ENCODE measurements around the gene LMO1. TPM values are rescaled to one million over a fixed set of nuclear protein-coding genes. Genes with fewer than 3 reads are reported as not detected.

The LMO1 gene
- total RNA-seq, 1 donor from 2014 or later, result 2.7 TPM

GRCh38 chr11:8291421-8292350 is 28.0 kb upstream of the LMO1 start:
- H3K9me3 Mint-ChIP-seq, result no peaks in the 10 kb centered on the region
- H3K4me1 Mint-ChIP-seq (ENCODE audit: unreplicated experiment), result peaks cover 15% of the 10 kb centered on the region

GRCh38 chr11:8290081-8290810 is 26.6 kb upstream of the LMO1 start:
- no peak for TF ChIP-seq CTCF (conservative IDR thresholded peaks at IDR 0.05)
- Mint-ChIP-seq H3K36me3 (no peaks in the 10 kb centered on the region), H3K27me3 (no peaks in the 10 kb centered on the region), H3K4me3 (no peak overlapping the region), H3K4me1 (ENCODE audit: unreplicated experiment) (peaks cover 15% of the 10 kb centered on the region), H3K27ac (no peak overlapping the region), H3K9me3 (no peaks in the 10 kb centered on the region)
- no peak for DNase-seq (ENCODE audit: extremely low spot score, unreplicated experiment)

More at GRCh38 chr11:8291421-8292350, 28.0 kb upstream of the LMO1 start:
- Mint-ChIP-seq H3K27me3 (no peaks in the 10 kb centered on the region), H3K27ac (no peak overlapping the region), H3K36me3 (no peaks in the 10 kb centered on the region), H3K4me3 (no peak overlapping the region)
- DNase-seq (ENCODE audit: extremely low spot score, unreplicated experiment), result peak; percentile 58
- TF ChIP-seq CTCF (conservative IDR thresholded peaks at IDR 0.05), result no peak

- Mint-ChIP-seq H3K4me1 (ENCODE audit: unreplicated experiment) (peaks cover 15% of the 10 kb centered on the region), H3K27me3 (no peaks in the 10 kb centered on the region), H3K4me3 (no peak overlapping the region), H3K9me3 (no peaks in the 10 kb centered on the region), H3K27ac (no peak overlapping the region), H3K36me3 (no peaks in the 10 kb centered on the region)
- DNase-seq (ENCODE audit: extremely low spot score, unreplicated experiment), result peak; percentile 58
- no peak for TF ChIP-seq CTCF (conservative IDR thresholded peaks at IDR 0.05)
Measured at GRCh38 chr11:8289492-8289918, 25.8 kb upstream of the LMO1 start.

- Mint-ChIP-seq H3K9me3 (no peaks in the 10 kb centered on the region), H3K36me3 (no peaks in the 10 kb centered on the region), H3K27me3 (no peaks in the 10 kb centered on the region), H3K4me3 (no peak overlapping the region), H3K27ac (no peak overlapping the region), H3K4me1 (ENCODE audit: unreplicated experiment) (peaks cover 15% of the 10 kb centered on the region)
- DNase-seq (ENCODE audit: extremely low spot score, unreplicated experiment), result peak; percentile 50
- TF ChIP-seq CTCF (conservative IDR thresholded peaks at IDR 0.05), result no peak
Measured at GRCh38 chr11:8288824-8289491, 25.3 kb upstream of the LMO1 start.

GRCh38 chr11:8288166-8288772 is 24.6 kb upstream of the LMO1 start:
- no peak for TF ChIP-seq CTCF (conservative IDR thresholded peaks at IDR 0.05)
- no peaks in the 10 kb centered on the region for H3K27me3 Mint-ChIP-seq

More at GRCh38 chr11:8288166-8288772, 24.6 kb upstream of the LMO1 start:
- H3K36me3 Mint-ChIP-seq, result no peaks in the 10 kb centered on the region
- no peak overlapping the region for H3K4me3 Mint-ChIP-seq
- H3K4me1 Mint-ChIP-seq (ENCODE audit: unreplicated experiment), result peaks cover 15% of the 10 kb centered on the region
- peak; percentile 31 for DNase-seq (ENCODE audit: extremely low spot score, unreplicated experiment)
- H3K9me3 Mint-ChIP-seq, result no peaks in the 10 kb centered on the region
- no peak overlapping the region for H3K27ac Mint-ChIP-seq

Measured in type B pancreatic cell (in vitro differentiated cells).